Lower leg skin (tissue), 3 donors: ENCODE measurements around the gene EIF2S2.

Source experiments
- POLR2A ChIP-seq, 2 donors: fragments of 450-650 bp; IDR thresholded peaks; one replicate each; pipeline ENCODE4 v1.6.1; 2016 to 2017; ENCODE audit warnings: antibody characterized with exemption in 2 of 2, mild to moderate bottlenecking in 1 of 2, moderate library complexity in 1 of 2
- TF ChIP-seq, protein P1 (sequence below), 3 donors: fragments of 450-650 bp; IDR thresholded peaks; one replicate each; pipeline ENCODE4 v1.5.1; 2016; ENCODE audit warnings: antibody characterized with exemption in 3 of 3, mild to moderate bottlenecking in 3 of 3, moderate library complexity in 2 of 3

DNA sequence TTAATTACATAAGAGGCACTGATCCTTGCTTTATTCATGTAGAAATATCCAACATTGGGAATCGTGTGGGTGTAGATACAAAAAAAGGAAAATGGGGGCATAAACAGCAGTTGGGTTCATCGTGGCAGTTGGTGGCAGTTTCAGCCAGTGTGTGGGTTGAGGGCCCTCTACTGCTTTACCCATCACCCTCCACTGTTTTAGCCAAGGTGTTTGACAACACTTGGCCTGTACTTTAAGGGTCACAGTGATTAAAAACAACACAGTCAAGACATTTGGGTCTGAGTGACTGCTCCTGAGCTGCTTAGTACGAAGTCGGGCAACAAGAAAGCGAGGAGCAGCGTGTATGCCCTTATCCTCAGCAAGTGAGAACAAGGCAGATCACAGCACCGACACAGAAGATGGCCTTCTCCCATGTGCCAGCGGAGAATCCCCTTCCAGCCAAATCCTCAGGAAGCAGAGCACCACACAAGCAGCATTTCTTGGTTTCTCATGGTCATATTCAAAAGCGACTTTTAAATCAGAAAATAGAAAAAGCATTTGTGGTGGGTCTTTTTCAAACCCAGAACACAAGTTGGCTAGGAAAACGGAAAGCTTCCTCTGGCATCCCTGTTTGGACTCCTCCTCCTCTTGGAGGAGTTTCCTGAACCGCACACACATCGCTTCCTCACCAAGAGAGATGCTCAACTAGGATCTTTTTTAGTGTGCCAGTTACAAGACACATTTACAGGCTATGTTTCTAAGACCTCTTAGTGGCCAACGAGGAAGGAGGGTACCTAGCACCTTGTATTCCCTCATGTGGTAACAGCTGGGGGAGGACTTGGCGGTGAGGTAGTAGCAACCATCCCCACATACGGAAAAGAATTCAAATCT is 23.5 kb downstream of the EIF2S2 start:
- TF ChIP-seq POLR2A (IDR thresholded peaks at IDR 0.05), result no peak
- TF ChIP-seq, protein P1, sequence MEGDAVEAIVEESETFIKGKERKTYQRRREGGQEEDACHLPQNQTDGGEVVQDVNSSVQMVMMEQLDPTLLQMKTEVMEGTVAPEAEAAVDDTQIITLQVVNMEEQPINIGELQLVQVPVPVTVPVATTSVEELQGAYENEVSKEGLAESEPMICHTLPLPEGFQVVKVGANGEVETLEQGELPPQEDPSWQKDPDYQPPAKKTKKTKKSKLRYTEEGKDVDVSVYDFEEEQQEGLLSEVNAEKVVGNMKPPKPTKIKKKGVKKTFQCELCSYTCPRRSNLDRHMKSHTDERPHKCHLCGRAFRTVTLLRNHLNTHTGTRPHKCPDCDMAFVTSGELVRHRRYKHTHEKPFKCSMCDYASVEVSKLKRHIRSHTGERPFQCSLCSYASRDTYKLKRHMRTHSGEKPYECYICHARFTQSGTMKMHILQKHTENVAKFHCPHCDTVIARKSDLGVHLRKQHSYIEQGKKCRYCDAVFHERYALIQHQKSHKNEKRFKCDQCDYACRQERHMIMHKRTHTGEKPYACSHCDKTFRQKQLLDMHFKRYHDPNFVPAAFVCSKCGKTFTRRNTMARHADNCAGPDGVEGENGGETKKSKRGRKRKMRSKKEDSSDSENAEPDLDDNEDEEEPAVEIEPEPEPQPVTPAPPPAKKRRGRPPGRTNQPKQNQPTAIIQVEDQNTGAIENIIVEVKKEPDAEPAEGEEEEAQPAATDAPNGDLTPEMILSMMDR (IDR thresholded peaks at IDR 0.05), result no peak
